GM20431 (cell line): ENCODE results near the gene NHERF2.

Experiments used
- in situ Hi-C: fragments of 300-500 bp; cut with MseI, MboI; formaldehyde crosslinking; loops from one replicate; pipeline ENCODE4 v1.15.0; 2020; ENCODE audit warnings: low sequenced_read_pairs; ENCODE audit not compliant: unreplicated experiment

NHERF2 gene

DNA sequence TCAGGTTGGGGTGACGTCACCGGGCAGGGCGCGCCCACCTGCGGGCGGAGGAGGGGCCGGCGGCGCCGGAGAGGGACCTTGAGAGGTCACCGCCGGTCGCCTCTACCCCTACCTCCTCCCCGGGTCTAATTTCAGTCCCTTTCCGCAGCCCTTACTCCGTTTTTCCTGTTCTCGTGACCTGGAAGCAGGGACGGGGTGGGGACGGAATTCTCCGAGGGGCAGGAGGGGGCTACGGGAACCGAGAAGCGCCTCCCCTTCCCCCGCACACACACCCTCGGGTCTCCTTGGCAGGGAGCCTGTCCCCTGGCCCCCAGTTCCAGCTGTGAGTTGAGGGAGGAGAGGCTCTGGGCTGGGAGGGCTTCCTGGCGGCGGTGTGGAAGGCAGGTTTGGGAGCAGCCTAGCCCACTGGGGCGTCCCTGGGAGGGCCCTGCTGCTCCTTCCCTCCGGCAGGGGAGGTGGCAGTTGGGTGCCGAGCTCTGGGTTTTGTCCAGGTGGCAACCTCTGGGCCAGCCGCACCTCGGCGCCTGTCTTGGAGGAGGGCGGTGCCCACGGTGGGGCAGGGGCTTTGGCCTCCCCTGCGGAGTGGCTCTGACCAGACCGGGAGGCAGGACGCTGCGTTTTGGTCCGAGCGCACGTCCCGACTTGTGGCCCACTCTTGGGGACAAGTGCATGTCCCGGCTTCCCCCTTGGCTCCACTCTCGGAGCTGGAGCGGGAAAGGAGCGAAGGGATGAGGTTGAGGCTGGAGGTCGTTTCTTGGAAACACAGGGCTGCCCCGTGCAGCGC is 36.2 kb upstream of the NHERF2 start:
- in situ Hi-C loops = no loop called here

DNA sequence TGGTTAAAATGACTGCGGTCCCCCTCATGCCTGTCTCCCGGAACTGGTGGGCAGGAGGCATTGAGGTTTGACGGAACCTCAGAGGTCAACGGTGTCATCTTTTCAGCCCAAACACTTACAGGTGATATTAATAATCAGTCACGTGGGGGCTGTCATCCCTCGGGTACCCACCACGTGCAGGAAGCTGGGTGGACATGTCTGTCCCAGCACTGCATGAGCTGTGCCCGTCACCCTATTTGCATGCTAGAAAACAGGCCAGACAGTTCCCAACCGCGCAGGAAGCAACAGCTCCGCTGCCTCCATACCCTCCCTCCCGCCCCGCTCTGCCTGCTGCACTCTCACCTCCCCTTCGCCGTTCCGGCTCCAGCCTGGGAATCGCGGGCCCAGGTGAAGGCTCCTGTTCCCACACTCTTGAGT is 35.6 kb upstream of the NHERF2 start:
- in situ Hi-C loops = no loop called here

DNA sequence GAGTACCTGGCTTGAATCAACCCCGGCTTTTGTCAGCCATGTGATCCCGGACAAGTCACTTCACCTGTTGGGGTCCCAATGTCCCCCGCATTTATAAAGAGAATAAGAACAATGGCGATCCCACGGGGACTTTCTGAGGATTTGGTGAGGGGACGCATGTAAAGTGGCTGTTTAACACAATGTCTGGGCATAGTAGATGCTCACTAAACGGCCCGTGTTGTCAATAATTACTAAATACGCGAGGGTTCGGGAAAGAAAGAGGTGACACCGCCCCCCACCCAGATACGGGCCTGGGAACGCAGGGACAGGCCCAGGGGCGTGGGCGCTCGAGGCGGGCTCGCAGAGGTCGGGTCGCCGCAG is 35.1 kb upstream of the NHERF2 start:
- in situ Hi-C loops = no loop called here

DNA sequence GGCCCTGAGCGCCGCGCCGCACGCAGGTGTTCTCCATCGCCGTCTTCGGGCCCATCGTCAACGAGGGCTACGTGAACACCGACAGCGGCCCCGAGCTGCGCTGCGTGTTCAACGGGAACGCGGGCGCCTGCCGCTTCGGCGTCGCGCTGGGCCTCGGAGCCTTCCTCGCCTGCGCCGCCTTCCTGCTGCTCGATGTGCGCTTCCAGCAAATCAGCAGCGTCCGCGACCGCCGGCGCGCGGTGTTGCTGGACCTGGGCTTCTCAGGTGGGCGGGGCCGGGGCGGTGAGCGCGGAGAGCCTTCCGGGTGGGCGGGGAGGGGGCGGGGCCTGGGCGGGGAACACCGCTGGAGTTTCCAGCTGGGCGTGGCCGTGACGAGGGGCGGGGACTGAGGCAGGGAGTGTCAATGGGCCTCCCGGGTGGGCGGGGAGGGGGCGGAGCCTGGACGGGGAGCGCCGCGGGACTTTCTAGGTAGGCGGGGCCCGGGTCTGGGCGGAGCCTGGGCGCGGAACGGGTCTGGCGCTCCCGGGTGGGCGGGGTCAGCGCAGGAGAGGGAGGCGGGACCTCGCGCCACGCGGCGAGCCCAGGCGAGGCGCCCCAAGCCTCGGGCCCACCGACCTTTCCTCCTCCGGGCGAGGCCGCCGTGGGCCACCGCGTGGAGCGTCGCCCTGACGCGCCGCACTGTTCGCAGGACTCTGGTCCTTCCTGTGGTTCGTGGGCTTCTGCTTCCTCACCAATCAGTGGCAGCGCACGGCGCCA is 34.6 kb upstream of the NHERF2 start:
- in situ Hi-C loops = no loop called here

DNA sequence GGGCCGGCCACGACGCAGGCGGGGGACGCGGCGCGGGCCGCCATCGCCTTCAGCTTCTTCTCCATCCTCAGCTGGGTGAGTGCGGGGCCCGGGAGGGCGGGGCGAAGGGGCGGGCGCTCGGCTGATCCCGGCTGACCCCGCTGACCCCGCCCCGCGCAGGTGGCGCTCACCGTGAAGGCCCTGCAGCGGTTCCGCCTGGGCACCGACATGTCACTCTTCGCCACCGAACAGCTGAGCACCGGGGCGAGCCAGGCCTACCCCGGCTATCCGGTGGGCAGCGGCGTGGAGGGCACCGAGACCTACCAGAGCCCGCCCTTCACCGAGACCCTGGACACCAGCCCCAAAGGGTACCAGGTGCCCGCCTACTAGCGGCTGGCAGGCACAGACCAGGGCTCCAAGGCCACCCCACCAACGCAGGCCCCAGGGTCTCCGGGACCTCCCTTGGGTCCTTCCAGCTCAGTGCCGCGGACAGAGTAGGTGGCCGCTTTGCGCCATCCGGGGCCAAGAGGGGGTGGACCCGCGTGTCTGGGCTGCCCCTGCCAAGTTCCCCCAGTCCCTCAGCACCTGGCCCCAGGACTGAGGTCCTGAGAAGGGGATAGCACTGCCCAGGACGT is 33.9 kb upstream of the NHERF2 start:
- in situ Hi-C loops = no loop called here

DNA sequence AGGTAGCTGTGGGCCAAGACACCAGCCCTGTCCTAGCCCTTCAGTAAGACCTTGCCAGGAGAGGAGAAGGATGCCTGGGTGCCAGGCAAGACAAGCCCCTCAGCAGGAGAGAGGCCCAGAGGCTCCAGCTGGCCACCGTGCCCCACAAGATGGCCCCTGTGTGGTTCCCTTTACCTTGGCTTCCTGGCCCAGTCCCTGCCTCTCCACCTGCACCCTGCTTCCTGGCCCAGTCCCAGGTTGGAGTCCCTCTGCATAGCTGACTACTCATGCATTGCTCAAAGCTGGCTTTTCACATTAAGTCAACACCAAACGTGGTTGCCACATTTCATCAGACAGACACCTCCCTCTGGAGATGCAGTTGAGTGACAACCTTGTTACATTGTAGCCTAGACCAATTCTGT is 33.0 kb upstream of the NHERF2 start:
- in situ Hi-C loops = no loop called here

DNA sequence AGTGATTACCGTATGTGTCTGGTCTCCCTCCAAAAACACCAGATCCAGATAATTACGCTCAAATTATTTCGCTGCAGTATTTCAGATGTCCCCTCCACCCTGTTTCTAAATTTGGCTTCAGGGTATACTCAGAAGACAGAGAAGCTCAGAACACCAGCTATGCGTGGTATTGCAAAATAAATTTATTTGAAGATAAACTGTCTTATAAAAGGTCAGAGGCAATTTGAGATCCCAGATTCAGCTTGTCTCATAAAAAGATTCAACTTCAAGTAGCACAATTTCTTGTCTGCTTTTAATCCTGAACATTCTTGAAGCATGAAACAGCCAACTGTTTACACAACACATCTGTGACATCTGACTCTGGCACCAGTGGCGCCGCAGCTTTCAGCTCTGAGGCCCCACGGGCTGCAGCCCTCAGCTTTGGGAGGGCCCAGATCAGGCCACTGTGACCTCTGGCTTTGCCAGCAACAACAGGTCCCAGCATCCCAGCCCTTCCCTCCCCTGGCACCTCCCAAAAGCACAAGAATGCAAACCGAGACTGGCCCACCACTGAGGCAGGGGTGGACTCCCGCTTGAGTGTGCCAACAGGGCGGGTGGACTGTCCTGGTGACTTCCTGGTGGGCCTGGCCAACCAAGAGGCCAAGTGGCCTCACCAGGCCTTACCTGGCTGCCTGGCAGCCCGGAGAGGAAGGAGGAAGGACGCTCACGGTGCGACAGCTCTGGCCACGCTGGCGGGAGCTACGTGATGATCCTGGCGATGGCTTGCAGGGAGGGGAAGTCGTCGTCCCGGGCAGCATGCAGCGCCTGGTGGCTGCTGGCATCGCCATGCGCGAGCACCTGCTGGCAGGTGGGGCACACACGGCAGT is 29.0 kb upstream of the NHERF2 start:
- in situ Hi-C loops = no loop called here

DNA sequence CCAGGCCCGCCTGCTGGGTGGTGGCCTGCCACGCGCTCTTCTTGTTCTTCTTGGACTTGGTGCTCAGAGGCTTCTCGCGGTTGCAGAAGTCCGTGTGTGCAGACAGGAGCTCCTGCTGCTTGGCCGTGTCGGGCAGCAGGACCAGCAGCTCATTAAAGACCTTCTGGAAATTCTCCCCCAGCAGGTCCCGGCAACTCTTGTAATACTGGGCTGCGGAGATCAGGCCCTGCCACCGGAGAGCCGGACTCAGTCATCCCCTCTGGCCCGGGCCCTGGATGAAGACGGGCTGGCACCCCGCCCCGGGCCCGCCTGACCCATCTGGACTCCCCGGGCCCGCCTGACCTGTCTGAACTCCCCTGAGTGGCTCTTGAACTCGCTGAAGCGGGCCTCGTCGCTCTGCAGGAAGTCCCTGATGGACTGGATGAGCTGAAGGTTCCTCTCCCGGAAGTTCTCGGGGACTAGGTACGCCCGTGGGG is 28.3 kb upstream of the NHERF2 start:
- in situ Hi-C loops = no loop called here

DNA sequence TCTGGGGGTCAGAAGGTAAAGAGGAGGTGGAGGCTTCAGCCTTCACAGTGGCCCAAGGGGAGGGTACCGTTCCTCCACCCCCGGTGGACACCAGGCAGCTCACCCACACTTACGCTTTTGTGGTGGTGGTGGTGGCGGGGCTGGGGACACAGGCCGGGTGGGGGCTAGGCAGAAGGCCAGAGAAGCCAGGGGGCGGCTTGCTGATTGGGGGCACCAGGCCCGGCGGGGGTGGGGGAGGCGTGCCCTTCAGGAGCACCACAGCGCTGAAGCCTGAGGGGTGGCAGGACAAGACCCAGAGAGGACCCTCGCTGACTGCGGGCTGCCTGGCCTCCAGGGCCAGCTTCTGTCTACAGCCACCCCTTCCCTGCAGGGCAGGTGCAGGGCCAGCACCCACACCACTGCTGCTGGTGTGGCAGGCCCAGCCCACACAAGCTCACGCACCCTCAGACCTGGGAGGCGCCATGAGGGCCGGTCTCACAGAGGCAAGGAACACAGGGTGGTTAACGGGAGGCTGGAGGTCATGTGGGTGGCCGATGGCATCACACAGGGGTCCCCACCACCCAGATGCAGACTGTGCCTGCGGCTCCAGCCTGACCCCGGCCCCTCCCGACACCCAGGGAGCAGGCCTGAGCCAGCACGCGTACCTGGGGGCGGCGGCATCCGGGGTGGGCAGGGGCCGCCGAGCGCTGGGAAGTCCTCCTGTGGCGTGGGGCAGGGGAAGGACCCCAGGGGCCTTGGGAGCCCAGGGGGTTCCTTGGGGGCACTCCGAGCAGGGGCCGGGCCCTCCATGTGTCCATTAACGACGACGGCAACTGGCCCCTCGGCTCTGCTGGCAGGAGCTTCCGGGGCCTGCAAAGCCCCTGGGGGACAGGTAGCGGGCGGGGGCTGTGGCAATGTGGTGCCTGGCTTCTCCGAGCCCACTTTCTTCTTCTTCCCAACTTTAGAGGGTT is 27.6 kb upstream of the NHERF2 start:
- in situ Hi-C loops = no loop called here

DNA sequence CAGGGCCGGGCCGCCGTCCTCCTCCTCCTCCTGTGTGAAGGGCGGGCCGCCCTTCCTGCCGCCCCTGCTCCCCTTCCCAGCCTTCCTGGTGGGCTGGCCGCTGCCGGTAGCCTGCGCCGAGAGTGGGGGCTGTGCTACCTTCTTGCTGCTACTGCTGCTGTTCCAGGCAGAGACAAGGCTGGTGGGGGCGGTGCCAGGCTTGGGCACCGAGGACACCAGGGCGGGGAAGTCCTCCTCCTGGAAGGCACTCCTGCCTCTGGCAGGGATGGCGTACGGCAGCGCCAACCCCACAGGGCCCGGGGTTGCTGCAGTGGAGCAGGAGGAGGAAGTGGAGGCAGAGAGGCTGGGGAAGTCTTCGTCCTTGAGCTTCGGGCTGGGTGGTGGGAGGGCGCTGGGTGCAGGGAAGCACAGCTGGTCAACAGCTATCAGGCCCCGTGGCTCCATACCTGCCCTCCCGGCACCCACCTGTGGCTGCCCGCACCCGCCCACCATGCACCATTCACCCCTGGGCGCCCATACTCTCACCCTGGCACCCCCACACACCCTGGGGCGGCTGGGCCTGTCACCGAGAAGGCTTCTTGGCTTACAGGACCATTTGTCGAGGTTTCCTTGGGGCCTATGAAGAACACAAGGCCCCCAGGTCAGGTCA is 26.7 kb upstream of the NHERF2 start:
- in situ Hi-C loops = no loop called here

DNA sequence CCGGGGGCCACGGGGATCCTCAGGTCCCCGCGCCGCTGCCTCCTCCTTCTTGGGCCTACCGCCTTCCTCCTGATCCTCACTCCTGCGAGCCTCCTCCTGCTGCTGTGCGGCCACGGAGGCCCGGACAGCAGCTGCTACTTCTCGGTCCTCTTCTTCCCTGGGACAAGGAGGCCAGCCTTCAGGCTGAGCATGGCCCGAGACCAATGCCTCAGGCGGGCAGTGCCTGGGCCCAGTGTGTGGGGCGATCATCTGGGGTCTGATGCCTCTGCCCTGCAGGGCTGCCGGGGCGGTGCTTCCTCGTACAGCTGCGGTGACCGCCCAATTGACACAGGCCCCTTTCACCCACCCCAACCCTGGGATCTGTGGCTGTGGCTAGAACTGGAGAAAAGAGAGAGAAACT is 25.7 kb upstream of the NHERF2 start:
- in situ Hi-C loops = no loop called here

DNA sequence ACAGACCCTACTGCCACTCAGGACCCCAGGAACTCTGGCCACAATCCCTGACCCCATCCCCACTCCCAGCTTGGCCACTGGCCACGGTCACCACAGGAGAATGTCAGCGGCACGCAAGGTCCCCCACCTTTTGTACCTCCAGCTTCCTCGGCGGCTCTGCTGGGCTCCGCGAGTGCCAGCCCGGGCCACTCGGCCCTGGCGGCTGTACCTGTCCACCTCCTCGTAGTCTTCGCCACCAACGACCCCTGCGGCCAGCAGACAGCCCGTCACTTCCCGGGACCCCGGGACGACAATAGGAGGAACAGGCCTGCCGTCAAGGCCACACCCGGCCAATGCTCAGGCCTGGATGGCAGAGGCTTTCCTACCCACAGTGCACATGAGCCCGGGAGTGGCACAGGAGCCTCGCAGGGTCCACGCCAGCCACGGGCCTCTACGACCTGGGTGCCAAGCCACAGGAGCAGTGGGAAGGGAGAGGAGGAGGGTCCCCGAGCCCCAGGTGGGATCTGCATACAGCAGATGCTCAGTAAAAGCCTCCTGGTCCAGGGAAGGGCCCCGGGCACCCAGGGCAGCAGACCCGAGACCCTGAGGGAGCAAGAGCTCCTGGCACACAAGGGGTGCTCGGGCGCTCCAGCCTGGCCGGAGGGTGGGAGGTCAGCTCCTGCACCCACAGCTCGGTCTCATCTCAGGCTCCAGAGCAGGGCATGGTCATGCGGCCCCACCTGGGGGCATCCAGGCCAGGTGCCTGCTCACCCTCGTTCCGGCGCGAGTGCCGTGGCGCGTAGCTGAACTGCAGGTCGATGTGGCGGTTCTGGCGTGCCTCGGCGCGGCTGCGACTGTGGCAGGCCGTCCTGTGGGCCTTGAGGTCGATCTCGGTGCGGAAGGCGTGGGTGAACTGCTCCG is 25.0 kb upstream of the NHERF2 start:
- in situ Hi-C loops = no loop called here

DNA sequence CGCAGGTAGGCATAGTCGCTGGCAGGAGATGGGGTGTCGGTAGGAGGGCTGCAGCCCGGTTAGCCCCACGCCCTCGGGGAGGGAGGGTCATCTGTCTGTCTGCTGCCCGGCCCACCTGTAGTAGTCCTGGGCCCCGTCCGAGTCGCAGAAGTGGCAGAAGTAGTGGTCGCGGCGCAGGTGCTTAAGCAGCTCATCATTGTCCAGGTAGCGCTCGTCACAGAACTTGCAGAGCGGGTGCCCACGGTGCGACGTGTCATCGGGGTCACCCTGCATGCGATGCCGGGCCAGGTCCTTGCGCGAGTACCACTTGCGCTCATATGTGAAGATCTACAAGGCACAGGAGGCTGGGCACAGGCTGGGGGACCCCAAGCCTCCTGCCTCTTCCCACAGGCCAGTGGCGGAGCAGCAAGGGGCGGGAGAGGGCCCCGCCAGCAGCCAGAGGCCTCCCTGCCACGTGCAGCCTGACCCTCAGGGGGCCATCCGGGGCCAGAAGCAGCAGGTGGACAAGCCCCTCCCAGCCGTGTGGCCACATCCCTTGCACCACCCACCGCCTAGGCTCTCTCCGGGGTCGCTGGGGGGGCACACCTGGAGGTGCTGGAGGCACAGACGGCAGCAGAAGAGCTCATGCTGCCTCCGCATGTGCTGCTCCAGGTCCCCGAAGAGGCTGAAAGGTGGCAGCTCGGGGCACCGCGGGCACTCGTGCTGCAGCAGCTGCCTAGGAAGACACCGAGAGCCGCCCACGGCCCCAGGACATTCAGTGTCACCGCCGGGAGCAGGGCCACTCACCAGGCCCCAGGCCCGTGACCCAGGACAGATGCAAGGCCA is 24.1 kb upstream of the NHERF2 start:
- in situ Hi-C loops = no loop called here

DNA sequence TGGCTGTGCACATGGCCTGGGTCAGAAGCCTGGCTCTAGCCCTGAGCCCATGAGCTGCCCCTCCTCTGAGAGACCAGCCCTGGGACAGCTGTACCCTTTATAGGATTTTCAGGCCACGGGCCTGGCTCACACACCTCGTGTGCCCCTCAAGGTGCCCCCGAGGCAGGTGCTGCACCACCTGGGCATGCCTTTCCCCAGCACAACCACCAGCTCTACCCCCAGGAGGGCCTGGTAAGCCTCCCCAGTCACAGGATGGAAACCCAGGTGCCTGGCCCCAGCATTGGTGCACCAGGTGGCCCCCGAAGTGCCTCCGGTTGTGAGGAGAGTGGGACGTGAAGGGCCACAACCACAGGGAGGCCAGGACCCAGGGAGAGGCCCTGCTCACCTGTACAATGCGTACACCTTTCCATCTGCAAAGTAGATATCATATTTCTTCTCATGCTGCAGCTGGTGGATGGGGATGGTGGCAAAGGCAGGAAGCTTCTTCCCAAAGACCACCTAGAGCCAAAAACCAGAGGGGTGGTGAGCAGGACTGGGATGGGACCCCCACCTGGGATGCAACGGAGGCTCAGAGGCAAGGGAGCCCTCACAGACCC is 23.4 kb upstream of the NHERF2 start:
- in situ Hi-C loops = no loop called here

DNA sequence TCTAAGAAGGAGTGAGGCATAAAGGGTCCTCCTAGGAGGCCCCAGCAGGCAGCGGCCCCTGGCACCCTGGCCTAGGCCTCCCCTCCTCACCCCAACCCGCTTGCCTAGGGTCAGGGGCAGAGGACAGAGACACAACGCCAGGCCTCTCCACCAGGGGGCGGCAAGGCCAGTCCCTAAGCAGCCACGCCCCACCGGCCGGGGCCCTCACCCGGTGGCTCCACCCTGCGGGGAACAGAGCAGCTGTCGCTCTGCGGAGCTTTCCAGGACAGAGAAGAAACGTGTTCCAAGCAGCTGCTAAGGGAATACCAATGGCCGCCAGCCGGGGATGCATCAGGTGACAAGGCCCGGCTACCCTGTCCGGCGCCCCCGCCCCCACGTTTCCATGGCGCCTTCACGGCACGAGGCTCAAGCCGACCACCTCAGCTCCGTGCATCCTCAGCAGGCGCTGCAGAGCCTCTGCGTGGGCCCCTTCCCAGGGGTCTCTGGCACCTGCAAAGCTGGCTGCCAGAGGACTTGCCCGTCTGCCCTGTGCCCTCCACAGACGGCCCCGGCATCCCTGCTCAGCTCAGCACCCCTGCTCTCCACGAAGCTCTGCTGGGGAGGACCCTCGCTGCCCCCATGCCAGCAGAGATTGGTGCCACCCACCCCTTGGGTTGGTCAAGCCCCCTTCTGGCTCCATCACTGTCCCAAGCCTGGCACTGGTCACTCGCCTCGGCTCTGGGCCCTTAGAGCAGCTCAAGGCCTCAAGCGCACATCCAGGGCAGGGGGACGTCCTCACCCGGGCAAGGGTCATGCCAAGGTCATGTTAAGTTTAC is 22.7 kb upstream of the NHERF2 start:
- in situ Hi-C loops = no loop called here
